GM18505 (cell line): ENCODE data around the gene STAT3.
"Not testable (repeated sequence)": the region's sequence is repeated elsewhere in the genome, so short reads cannot be mapped to it uniquely, and the experiment has no call there.

ENCODE experiments used
- ATAC-seq: cut with Tn5 transposase; IDR thresholded peaks from one replicate; pipeline ENCODE4 v1.9.1; 2021; ENCODE audit not compliant: unreplicated experiment
- POLR2A ChIP-seq: IDR thresholded peaks from 4 replicates; pipeline ENCODE4 v1.6.1; 2011; ENCODE audit warnings: borderline replicate concordance; ENCODE audit not compliant: insufficient read depth, insufficient read length; ENCODE audit errors: extremely low read depth

The STAT3 gene

GRCh38 chr17:42388381-42389134 is at the start of gene STAT3:
Gene STAT3 (minus strand): TSS chr17:42388442. CDS start chr17:42348516, 39,926 bp downstream.
- peak; percentile 83 for TF ChIP-seq POLR2A
- ATAC-seq: peak; percentile 84

- TF ChIP-seq POLR2A: no peak
- no peak for ATAC-seq
Measured at GRCh38 chr17:42436391-42436790, 48.1 kb upstream of the STAT3 start.

GRCh38 chr17:42431758-42432161 is 43.5 kb upstream of the STAT3 start:
- TF ChIP-seq POLR2A: no peak
- ATAC-seq: no peak

DNA sequence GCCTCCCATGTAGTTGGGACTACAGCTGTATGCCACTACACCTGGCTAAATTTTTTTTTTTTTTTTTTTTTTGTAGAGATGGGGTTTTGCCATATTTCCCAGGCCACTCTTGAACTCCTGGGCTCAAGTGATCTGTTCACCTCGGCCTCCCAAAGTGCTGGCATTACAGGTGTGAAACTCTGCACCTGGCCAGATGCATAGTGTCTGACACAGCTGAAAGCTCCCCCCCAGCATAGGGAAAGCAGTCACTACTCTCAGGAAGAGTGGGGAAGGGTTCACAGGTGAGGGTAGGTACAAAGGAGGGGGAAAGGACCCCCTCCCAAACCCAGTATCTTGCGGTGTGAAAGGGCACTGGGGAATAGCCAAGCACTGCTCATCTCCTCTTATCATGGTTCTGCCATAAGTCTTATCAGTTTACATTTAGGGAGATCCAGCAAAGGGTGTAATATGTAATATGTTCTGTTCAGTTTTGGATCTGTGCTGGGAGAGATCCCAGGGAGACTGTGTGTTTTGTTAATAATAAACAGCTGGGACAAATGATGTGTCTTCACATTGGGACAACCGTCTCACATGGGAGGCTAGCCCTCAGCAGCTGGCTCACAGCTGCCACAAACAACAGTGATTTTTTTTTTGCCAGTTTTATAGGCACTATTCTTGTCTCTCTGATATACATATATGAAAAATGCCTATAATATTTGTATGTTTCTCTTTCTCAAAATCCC is 41.6 kb upstream of the STAT3 start:
- TF ChIP-seq POLR2A: no peak
- ATAC-seq: no peak

DNA sequence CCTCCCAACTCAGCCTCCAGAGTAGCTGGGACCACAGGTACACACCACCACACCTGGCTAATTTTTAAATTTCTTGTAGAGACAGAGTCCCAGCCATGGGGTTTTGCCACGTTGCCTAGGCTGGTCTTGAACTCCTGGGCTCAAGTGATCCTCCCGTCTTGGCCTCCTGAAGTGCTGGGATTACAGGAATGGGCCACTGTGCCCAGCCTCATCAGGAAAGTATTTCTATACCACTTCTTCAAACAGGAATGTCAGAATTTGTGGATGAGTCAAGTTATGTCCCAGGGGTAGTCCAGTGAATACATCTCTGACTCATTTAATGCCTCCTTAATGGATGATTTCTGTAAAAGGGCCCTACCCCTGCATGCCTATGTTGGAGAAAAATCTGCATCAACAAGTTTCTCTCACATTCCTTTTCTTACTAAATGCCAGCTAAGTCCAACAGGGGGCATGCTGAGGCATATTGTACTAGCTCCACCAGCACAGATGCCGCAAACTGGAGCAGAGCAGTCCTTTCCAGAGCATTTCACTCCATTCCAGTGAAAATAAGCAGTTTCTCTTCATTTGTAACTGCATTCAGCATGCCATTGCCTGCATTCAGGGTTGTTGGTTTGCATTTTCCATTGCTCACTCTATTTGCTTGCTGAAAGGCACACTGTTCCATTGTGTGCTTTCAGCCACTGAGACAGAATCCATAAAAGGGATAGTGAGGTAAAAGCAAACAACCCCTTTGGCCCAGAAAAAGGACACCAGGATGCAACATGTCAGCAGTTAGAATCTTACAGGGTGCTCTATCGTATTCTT is 40.1 kb upstream of the STAT3 start:
- TF ChIP-seq POLR2A: no peak
- ATAC-seq: no peak

- ATAC-seq: no peak
- no peak for TF ChIP-seq POLR2A
Measured at GRCh38 chr17:42424991-42425610, 36.9 kb upstream of the STAT3 start.

DNA sequence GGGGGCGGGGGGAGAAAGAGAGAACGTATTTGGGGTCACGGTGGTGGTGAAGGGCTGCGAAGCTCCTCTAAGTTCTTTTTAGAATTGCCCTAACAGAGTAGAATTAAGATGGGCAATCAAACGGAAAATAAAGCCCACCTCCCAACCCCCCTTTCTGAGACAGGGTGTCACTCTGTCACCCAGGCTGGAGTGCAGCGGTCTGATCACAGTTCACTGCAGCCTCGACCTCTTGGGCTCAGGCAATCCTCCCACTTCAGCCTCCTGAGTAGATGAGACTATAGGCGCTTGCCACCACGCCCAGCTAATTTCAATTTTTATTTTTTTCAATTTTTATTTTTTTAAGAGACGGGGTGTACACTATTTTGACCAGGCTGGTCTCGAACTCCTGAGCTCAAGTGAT is 35.5 kb upstream of the STAT3 start:
- ATAC-seq: no peak
- TF ChIP-seq POLR2A: no peak

GRCh38 chr17:42422958-42423712 is 34.9 kb upstream of the STAT3 start, which contains the start of gene CAVIN1:
Gene CAVIN1 (minus strand): TSS chr17:42423256. CDS start chr17:42423097, 159 bp downstream.
- no peak for TF ChIP-seq POLR2A
- no peak for ATAC-seq

GRCh38 chr17:42422412-42422957 is 34.2 kb upstream of the STAT3 start:
- ATAC-seq: no peak

GRCh38 chr17:42421507-42422338 is 33.5 kb upstream of the STAT3 start:
- ATAC-seq: no peak
- no peak for TF ChIP-seq POLR2A

More at GRCh38 chr17:42422412-42422957, 34.2 kb upstream of the STAT3 start:
- no peak for TF ChIP-seq POLR2A

DNA sequence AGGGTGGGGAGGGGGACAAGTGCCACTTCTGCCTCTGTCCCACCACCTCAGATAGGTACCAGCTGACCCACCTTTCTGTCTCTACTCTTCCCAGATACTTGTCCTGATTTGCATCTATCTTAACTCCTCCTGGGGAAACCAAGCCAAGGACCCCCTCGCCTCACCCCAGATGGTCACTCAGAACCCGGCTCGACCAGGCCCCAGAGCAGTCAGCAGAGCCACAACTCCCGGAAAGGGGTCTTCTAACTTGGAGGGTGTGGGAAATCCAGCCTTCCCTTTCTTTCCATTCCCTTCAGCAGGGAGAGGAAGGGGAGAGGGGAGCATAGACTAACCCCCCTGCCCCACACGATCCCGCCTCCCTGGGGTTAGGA is 32.9 kb upstream of the STAT3 start:
- ATAC-seq: no peak
- no peak for TF ChIP-seq POLR2A

DNA sequence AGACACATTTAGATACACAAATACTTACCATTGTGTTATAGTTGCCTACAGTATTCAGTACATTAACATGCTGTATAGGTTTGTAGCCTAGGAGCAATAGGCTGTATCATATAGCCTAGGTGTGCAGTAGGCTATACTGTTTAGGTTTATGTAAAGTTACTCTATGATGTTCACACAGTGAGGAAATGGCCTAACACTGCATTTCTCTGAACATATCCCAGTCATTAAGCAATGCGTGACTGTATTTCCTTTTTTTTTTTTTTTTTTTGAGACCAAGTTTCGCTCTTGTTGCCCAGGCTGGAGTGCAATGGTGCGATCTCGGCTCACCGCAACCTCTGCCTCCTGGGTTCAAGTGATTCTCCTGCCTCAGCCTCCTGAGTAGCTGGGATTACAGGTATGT is 29.7 kb upstream of the STAT3 start:
- not testable (repeated sequence) for ATAC-seq
